GM21825 (cell line): ENCODE data around the gene GPSM3.
"Not testable (repeated sequence)": the region's sequence is repeated elsewhere in the genome, so short reads cannot be mapped to it uniquely, and the experiment has no call there.

Experiments used
- ATAC-seq: cut with Tn5 transposase; IDR thresholded peaks from one replicate; pipeline ENCODE4 v1.9.1; 2021; ENCODE audit warnings: mild to moderate bottlenecking, moderate library complexity; ENCODE audit not compliant: unreplicated experiment

The GPSM3 gene

DNA sequence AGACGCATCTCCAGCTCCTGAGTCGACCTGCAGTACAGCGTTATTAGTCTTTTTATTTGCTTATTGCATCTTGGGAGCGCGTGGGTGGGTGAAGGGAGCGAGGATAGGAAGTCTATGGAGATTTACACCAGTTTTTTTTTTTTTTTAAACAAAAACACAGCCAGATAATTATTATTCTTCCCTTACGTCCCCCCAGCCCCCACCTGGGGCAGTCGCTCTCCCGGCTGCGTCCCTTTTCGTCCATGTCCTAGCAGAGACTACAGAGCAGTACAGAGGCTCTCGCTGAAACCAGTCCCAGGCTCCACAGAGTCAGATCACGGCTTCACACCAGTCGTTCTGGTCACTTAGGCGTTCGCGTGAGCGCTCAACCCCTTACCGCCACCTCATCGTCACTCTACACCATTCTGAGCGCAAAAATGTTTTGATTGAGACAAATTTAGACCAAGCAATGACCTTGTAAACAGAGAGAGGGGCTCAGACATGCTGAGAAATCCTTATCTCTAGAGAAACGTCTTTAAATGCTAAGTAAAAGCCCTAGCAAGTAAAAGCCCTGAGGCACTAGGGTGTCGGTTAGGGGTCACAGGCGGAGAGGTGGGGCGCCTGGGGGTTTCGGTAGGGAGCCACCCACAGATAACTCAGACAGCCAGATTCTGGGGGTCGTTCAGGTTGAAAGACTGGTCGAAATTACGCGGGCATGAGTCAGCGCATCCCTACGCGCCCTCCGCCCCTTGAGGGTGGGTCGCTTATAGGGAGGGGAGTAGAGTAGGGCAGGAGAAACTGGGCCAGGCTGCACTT, 39.5 kb downstream of the GPSM3 start:
- no peak for ATAC-seq

- no peak for ATAC-seq
Measured at GRCh38 chr6:32151863-32152768, 40.3 kb downstream of the GPSM3 start, which contains the start of gene PRRT1. Gene PRRT1, minus strand, starts transcription at chr6:32151939. Its CDS starts 112 bp downstream, at chr6:32151827.

GRCh38 chr6:32151181-32151862, 41.1 kb downstream of the GPSM3 start:
- ATAC-seq, result no peak

DNA sequence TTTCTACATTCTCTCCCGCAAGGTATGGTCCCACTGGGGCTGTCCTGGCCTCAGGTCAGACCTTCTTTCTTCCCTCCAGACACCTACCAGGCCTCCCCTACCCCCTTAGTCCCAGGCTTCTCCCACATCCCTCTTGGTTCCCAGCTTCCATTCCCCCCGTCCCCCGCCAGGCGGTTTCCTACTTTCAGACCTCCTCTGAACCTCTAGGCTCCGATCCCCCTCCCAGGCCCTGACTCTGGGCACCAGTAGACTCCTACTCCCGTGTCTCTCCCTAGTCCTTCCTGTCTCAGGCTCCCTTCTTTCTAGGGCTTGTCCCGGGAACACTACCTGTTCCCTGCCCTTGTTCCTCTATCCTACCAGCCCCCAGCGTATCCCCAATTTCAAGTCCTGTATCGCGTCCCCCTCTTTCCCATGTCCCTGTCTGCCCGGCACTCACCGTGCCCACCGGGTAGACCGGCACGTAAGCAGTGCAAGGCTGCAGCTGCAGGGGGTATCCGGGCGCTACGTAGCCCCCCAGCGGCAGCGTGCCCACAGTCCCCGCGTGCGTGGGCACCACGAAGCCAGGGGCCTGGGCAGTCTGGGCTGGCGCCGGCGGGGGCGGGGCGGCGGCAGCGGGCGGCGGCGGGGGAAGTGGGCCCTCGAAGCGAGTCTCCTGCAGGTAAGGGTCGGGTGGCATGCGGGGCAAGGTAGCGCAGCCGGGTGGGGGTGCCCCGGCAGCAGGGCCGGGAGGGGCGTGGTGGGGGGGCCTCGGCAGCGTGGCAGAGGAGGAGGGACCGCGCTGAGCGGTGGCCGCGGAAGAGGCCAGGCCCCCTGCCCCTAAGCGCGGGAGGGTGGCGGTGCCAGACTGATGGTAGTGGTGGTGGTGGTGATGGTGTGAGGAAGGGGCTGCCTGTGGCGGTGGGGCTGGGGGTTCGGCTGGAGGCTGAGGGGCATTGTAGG, 42.2 kb downstream of the GPSM3 start:
- ATAC-seq, result no peak

- no peak for ATAC-seq
Measured at GRCh38 chr6:32149092-32149755, 43.2 kb downstream of the GPSM3 start.

- ATAC-seq, result no peak
Measured at GRCh38 chr6:32148289-32149091, 44.0 kb downstream of the GPSM3 start.

DNA sequence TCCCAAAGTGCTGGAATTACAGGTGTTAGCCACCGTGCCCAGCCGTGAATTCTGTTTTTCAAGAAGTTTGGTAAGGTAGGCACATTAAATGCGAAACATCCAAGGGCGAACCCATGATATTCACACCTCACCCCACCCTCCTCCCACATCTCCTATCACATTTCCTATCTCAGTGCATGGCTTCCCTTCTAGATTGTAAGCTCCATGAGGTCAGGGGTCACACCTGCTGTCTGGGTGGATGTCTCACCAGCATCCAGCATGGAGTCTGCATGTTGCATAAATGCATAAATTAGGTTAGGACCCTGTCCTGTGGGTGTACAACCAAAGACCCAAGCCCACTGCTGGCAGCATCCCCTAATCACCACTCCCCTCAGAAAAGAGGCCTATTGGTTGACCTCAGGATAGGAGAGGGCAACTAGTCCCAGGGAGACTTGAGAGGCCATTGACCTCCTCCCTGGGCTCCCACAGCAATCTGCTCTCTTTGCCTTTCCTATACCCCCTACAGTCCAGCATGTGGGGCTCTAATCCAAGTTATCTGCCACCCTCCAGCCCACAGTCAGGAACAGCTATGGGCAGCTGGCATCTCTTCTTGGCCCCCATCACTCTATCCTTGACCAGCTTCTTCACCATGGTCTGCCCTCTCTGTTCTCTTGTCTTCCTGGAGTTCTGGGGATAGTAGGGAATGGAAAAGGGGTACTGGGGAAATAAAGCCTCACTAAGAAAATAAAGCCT, 44.9 kb downstream of the GPSM3 start:
- ATAC-seq, result no peak

DNA sequence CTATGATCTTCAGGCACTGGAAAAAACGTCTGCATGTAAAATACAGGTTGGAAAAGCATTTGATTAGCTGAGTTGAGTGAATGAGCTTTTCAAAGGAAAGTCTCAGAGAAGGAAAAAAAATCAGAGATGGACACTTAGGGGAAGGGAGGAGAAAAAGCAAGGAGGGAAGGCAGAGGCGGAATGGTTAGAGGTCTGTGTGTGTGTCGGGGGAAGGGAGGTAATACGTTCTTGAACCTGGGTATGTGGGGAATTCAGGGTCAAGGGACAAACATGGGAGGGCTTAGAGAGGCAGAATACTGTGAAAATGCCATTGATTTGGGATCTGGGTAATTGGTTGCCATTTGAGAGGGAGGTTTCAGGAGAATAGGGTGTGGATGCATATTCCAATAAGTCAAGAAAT, 45.8 kb downstream of the GPSM3 start:
- ATAC-seq, result no peak

- ATAC-seq, result no peak
Measured at GRCh38 chr6:32146287-32146686, 46.2 kb downstream of the GPSM3 start.

DNA sequence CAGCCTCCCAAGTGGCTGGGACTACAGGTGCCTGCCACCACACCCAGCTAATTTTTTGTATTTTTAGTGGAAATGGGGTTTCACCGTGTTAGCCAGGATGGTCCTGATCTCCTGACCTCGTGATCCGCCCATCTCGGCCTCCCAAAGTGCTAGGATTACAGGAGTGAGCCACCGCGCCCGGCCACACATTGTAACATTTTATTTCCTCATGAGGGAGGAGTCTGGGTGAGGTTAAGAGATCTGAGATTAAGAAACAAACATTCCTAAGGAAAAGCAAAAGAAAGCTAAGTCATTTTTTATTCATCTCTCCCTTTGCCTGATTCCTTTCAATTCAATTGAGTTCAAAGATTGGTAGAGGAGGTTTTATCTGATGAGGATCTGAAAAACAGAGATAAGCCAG, 48.2 kb downstream of the GPSM3 start:
- not testable (repeated sequence) for ATAC-seq
